Natural killer cell treated with Interleukin-12 subunit alpha and Interleukin-12 subunit beta and Interleukin-15 and Interleukin-18, amount 100 ng/mL, for 72 hours (primary cell): ENCODE data around the gene SLC8A3. TPM values are rescaled to one million over a fixed set of nuclear protein-coding genes. Genes with fewer than 3 reads are reported as not detected.

Source experiments
- ATAC-seq, 2 donors: fragments of 150-1000 bp; cut with Tn5 transposase in 1 of 2; sonication (Bioruptor Pico), chemical (Tn5 transposase) in 1 of 2; 2 replicates each; pipeline ENCODE4 v1.10.0; 2021
- DNase-seq: peaks from one replicate; pipeline ENCODE4 v3.0.0; 2022; ENCODE audit warnings: low spot score
- H3K27ac Mint-ChIP-seq, 2 donors: 1 replicate in 1 of 2; 2 replicates in 1 of 2; pipeline ENCODE4 v1.8.0; 2022; ENCODE audit warnings: mixed read lengths in 2 of 2, mild to moderate bottlenecking in 1 of 2, moderate library complexity in 1 of 2
- H3K27me3 Mint-ChIP-seq, 2 donors: 1 replicate in 1 of 2; 2 replicates in 1 of 2; pipeline ENCODE4 v1.8.0; 2022; ENCODE audit warnings: mixed read lengths in 2 of 2
- H3K36me3 Mint-ChIP-seq: one replicate; pipeline ENCODE4 v1.8.0; 2022; ENCODE audit warnings: mixed read lengths
- H3K4me1 Mint-ChIP-seq, 2 donors: 1 replicate in 1 of 2; 2 replicates in 1 of 2; pipeline ENCODE4 v1.8.0; 2022; ENCODE audit warnings: low read depth in 2 of 2, mixed read lengths in 2 of 2, mild to moderate bottlenecking in 1 of 2
- H3K4me3 Mint-ChIP-seq: one replicate; pipeline ENCODE4 v1.8.0; 2022; ENCODE audit warnings: mixed read lengths
- H3K9me3 Mint-ChIP-seq: 2 replicates; pipeline ENCODE4 v1.8.0; 2022; ENCODE audit warnings: mixed read lengths
- total RNA-seq, 2 donors: library from RNA; stranded (reverse); gene quantifications; one replicate each; pipeline ENCODE4 v1.2.3, GENCODE V29; 2022

Gene SLC8A3
- total RNA-seq, 2 donors from 2014 or later: 0.08 to 1.1 TPM

DNA sequence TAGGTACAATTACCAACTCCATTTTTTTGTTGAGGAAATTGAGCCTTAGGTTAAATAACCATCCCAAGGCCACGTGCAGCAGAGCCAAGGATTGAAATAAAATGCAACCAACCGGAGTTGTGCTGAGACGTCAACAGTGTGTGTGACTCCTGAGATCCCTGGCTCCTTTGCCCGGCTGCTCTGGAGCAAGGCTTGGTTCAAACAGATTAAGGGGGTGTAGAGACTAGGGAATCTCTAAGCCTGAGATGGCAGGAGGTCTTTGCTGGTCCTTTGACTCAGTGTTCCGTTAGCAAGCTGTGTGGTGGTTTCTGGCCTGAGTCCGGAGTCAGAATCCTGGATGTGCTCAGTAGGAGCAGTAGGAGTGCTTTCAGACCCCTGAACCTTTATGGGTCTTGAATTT is 1.4 kb upstream of the SLC8A3 start:
- no peak overlapping the region for H3K4me3 Mint-ChIP-seq
- ATAC-seq (no peak), DNase-seq (no peak)
- H3K36me3 Mint-ChIP-seq: no peaks in the 10 kb centered on the region
- H3K27me3 Mint-ChIP-seq: peaks cover 51 to 80% of the 10 kb centered on the region in 2 donors
- no peaks in the 10 kb centered on the region for H3K9me3 Mint-ChIP-seq
- H3K27ac Mint-ChIP-seq: no peak overlapping the region
- H3K4me1 Mint-ChIP-seq: peaks cover 5 to 16% of the 10 kb centered on the region in 2 donors

DNA sequence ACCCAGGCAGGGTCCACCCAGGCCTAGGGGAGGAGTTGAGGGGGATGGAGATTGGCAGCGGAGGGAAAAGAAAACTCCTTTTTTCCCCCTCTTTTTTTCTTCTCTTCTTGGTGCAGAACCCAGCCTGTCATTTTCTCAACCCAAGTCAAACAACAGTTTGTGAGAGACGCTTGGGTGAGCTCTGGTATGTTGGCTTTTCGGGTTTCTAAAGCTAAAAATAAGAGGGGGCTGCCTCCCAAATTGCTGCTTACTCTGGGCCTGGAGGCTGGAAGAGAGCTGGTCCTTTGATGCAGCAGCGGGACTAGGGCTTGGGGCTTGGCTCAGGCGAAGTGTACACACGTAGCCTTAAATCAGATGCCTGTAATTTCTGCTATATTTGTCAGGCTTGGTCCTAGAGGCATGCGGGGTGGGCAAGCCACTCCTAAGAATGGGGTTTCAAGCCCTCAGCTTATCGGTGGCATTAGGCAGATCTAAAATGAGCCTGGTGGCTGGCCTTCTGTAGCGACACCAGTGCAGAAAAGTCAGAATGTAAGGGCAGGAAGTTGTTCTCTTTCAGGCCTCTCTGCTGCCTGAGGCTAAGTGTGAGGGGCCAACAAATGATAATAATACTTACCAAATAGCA is 816 bp upstream of the SLC8A3 start:
- Mint-ChIP-seq H3K27me3 (peaks cover 46 to 78% of the 10 kb centered on the region in 2 donors), H3K4me3 (peak overlapping the region; percentile 26), H3K27ac (no peak overlapping the region), H3K36me3 (no peaks in the 10 kb centered on the region), H3K9me3 (no peaks in the 10 kb centered on the region), H3K4me1 (peaks cover 5 to 16% of the 10 kb centered on the region in 2 donors)
- DNase-seq (no peak), ATAC-seq (no peak)

GRCh38 chr14:70188322-70188658 is 461 bp downstream of the SLC8A3 start:
- DNase-seq: no peak
- Mint-ChIP-seq H3K9me3 (no peaks in the 10 kb centered on the region), H3K27me3 (peaks cover 36 to 65% of the 10 kb centered on the region in 2 donors), H3K36me3 (no peaks in the 10 kb centered on the region), H3K4me3 (peak overlapping the region; percentile 86), H3K4me1 (peaks cover 5 to 16% of the 10 kb centered on the region in 2 donors), H3K27ac (peak overlapping the region in 1 of 2 donors; percentile 38)
- ATAC-seq: peak; percentile 62 to 64

GRCh38 chr14:70186900-70187451 is 1.8 kb downstream of the SLC8A3 start:
- peaks cover 32 to 57% of the 10 kb centered on the region in 2 donors for H3K27me3 Mint-ChIP-seq
- H3K4me3 Mint-ChIP-seq: peak overlapping the region; percentile 86
- peak overlapping the region; percentile 3 to 63 for H3K27ac Mint-ChIP-seq
- H3K9me3 Mint-ChIP-seq: no peaks in the 10 kb centered on the region
- H3K36me3 Mint-ChIP-seq: no peaks in the 10 kb centered on the region
- no peak for DNase-seq
- no peak for ATAC-seq
- H3K4me1 Mint-ChIP-seq: peaks cover 5 to 16% of the 10 kb centered on the region in 2 donors

DNA sequence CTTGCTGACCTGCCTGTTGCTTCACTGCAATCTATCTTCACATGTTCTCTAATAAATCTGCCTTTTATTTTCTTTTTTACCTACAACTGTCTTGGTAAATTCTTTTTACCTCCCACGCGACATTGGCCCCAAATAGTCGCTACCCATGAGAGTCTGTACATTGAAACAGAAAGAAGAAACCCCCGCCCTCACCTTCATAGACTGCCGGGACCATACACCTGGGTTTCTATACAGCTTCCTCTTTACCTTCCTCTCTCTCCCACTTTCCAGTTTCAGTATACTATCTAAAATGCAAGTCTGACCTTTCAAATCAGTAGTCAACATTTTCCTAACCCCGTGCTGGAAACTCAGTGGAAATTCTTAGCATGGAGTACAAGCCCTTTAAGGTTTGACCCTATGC is 4.8 kb downstream of the SLC8A3 start:
- no peak overlapping the region for H3K4me3 Mint-ChIP-seq

DNA sequence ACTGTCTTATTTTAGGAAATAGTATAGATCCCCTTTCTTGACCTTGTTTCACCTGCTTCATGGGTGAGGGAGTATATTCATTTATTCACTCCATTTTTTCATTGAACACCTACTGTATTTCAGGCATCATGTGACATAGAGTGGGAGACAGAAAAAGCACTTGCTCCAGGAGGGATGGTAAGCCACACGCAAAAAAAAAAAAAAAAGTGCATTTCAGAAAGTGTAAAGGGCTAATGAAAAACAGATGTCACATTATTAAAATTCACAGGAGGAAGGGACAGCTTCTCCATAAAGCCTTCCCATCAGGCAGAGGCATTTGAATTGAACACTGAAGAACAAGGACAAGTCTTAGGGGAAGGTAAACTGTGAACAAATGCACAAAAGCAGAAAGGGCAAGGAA is 7.5 kb downstream of the SLC8A3 start:
- DNase-seq: no peak
- H3K27ac Mint-ChIP-seq: no peak overlapping the region
- no peaks in the 10 kb centered on the region for H3K36me3 Mint-ChIP-seq
- H3K27me3 Mint-ChIP-seq: peaks cover 16 to 31% of the 10 kb centered on the region in 2 donors
- no peaks in the 10 kb centered on the region for H3K9me3 Mint-ChIP-seq
- H3K4me3 Mint-ChIP-seq: no peak overlapping the region
- ATAC-seq: no peak
- no peaks in the 10 kb centered on the region for H3K4me1 Mint-ChIP-seq

More for the DNA sequence above, 4.8 kb downstream of the SLC8A3 start:
- H3K27ac Mint-ChIP-seq: no peak overlapping the region
- no peaks in the 10 kb centered on the region for H3K9me3 Mint-ChIP-seq
- DNase-seq: no peak
- ATAC-seq: no peak
- H3K27me3 Mint-ChIP-seq: peaks cover 18 to 31% of the 10 kb centered on the region in 2 donors
- H3K4me1 Mint-ChIP-seq: peaks cover 5 to 14% of the 10 kb centered on the region in 2 donors
- no peaks in the 10 kb centered on the region for H3K36me3 Mint-ChIP-seq

DNA sequence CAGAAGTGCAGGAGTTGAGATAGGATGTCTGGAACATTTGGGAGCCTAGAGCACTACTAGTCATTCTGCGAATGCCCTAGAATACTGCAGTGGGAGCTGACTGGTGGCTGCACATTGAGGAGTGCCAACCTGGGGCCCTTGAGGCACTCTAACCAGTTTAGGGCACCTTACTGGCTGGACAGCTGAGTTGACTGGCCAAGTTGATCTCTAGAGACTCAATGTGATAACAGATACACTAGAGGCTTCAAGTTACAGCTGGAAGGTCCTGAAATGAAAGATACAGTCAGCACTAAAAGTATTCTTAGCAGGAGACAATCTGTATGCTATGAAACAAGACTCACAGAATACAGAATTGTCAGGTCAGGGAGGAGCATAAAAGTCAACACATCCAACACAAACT is 8.0 kb downstream of the SLC8A3 start:
- no peaks in the 10 kb centered on the region for H3K9me3 Mint-ChIP-seq
- no peak overlapping the region for H3K27ac Mint-ChIP-seq
- H3K4me3 Mint-ChIP-seq: no peak overlapping the region
- no peaks in the 10 kb centered on the region for H3K4me1 Mint-ChIP-seq
- no peaks in the 10 kb centered on the region for H3K36me3 Mint-ChIP-seq
- peaks cover 12 to 28% of the 10 kb centered on the region in 2 donors for H3K27me3 Mint-ChIP-seq
- DNase-seq: no peak
- ATAC-seq: no peak

GRCh38 chr14:70177081-70177800 is 11.5 kb downstream of the SLC8A3 start:
- no peak for DNase-seq
- no peaks in the 10 kb centered on the region for H3K36me3 Mint-ChIP-seq
- H3K27me3 Mint-ChIP-seq: peaks cover 18 to 41% of the 10 kb centered on the region in 2 donors

GRCh38 chr14:70173569-70173968 is 15.2 kb downstream of the SLC8A3 start:
- no peaks in the 10 kb centered on the region for H3K36me3 Mint-ChIP-seq
- no peaks in the 10 kb centered on the region for H3K4me1 Mint-ChIP-seq
- no peak overlapping the region for H3K4me3 Mint-ChIP-seq
- peaks cover 25 to 51% of the 10 kb centered on the region in 2 donors for H3K27me3 Mint-ChIP-seq
- H3K27ac Mint-ChIP-seq: no peak overlapping the region
- H3K9me3 Mint-ChIP-seq: no peaks in the 10 kb centered on the region
- DNase-seq (no peak), ATAC-seq (no peak)

More at GRCh38 chr14:70177081-70177800, 11.5 kb downstream of the SLC8A3 start:
- Mint-ChIP-seq H3K27ac (no peak overlapping the region), H3K9me3 (no peaks in the 10 kb centered on the region), H3K4me3 (no peak overlapping the region), H3K4me1 (no peaks in the 10 kb centered on the region)
- no peak for ATAC-seq

DNA sequence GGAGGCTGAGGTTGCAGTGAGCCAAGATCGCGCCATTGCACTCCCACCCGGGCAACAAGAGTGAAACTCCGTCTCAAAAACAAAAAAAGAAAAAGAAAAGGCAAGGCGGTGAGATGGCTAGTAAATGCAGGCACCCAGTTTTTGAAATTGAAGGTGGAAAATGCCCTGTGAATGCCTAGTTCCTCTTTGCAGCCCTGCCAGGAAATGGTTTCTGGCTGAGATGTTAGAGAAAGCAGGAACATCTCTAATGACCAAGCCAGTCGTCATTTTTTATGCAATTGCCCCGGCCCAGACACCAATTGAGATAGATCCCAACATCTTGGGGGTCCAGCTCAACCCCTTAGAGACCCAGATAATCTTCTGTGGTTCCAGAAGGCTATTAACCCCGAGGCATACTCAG is 17.0 kb downstream of the SLC8A3 start:
- peaks cover 22 to 38% of the 10 kb centered on the region in 2 donors for H3K27me3 Mint-ChIP-seq
- DNase-seq (no peak), ATAC-seq (no peak)
- H3K9me3 Mint-ChIP-seq: no peaks in the 10 kb centered on the region
- no peak overlapping the region for H3K4me3 Mint-ChIP-seq
- no peaks in the 10 kb centered on the region for H3K36me3 Mint-ChIP-seq
- no peaks in the 10 kb centered on the region for H3K4me1 Mint-ChIP-seq
- H3K27ac Mint-ChIP-seq: no peak overlapping the region

GRCh38 chr14:70170976-70171375 is 17.8 kb downstream of the SLC8A3 start:
- Mint-ChIP-seq H3K27me3 (peaks cover 19 to 36% of the 10 kb centered on the region in 2 donors), H3K4me3 (no peak overlapping the region)

GRCh38 chr14:70168406-70168805 is 20.3 kb downstream of the SLC8A3 start:
- H3K4me1 Mint-ChIP-seq: no peaks in the 10 kb centered on the region
- DNase-seq (no peak), ATAC-seq (no peak)
- no peak overlapping the region for H3K27ac Mint-ChIP-seq
- H3K36me3 Mint-ChIP-seq: no peaks in the 10 kb centered on the region
- no peak overlapping the region for H3K4me3 Mint-ChIP-seq
- H3K9me3 Mint-ChIP-seq: no peaks in the 10 kb centered on the region
- H3K27me3 Mint-ChIP-seq: peaks cover 20 to 25% of the 10 kb centered on the region in 2 donors

More at GRCh38 chr14:70170976-70171375, 17.8 kb downstream of the SLC8A3 start:
- Mint-ChIP-seq H3K36me3 (no peaks in the 10 kb centered on the region), H3K27ac (no peak overlapping the region), H3K9me3 (no peaks in the 10 kb centered on the region), H3K4me1 (no peaks in the 10 kb centered on the region)
- ATAC-seq (no peak), DNase-seq (no peak)

DNA sequence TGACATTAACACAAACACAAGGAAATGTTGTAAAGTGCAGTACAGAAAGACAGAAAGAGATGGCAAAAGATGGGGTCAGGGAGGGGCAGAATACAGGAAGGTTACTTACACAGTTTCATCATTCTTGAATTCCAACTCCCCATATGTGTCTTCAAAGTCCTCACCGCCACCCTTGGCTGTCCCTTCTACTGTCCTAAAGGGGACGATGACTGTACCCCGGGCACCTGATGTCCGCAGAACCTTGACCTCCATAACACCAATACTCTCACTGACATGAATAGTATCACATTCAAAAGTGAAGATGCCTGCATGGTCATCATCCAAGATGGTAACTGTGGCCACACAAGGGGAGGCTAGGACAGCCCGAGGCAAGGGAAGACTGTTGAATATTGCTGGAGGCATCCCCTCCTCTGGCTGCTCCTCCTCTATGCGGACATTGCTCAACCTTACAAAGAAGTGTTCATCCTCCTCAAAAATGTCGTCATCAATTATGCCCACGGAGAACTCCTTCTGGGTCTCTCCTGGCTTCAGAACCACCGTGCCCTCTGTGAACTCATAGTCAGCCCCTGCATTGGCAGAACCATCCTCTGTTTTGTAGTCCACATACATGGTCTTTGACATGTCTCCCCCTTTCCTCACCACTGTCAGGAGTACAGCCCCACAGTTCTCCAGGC is 22.1 kb downstream of the SLC8A3 start:
- Mint-ChIP-seq H3K4me1 (no peaks in the 10 kb centered on the region), H3K36me3 (no peaks in the 10 kb centered on the region), H3K9me3 (no peaks in the 10 kb centered on the region), H3K27me3 (peaks cover 16 to 23% of the 10 kb centered on the region in 2 donors), H3K27ac (no peak overlapping the region), H3K4me3 (no peak overlapping the region)
- ATAC-seq (peak in 1 of 2 donors; percentile 24), DNase-seq (no peak)

- Mint-ChIP-seq H3K36me3 (no peaks in the 10 kb centered on the region), H3K9me3 (no peaks in the 10 kb centered on the region), H3K27ac (no peak overlapping the region), H3K27me3 (peaks cover 7 to 12% of the 10 kb centered on the region in 2 donors), H3K4me3 (no peak overlapping the region), H3K4me1 (no peaks in the 10 kb centered on the region)
- no peak for ATAC-seq
- no peak for DNase-seq
Observed at GRCh38 chr14:70162358-70162757, 26.4 kb downstream of the SLC8A3 start.
